GM12878 (cell line): ENCODE results near the gene ATP6AP2. TPM values are rescaled to one million over a fixed set of nuclear protein-coding genes. Genes with fewer than 3 reads are reported as not detected.

Experiments used
- ATAC-seq: fragments of 200-7000 bp; cut with Tn5 transposase; 3 replicates; pipeline ENCODE4 v1.9.1; 2020; ENCODE audit warnings: mild to moderate bottlenecking, moderate library complexity
- BruUV-seq: library from RNA; stranded (reverse); fragments of 400-500 nt; replicated peaks from 2 replicates; lab custom pipeline; 2021; lab: Mats Ljungman, UMichigan
- CTCF ChIA-PET: fragments of 300-600 bp; sonication (Branson Sonifier 250); formaldehyde crosslinking; extraction: SDS; loops from one replicate; lab custom pipeline; 2021; ENCODE audit warnings: inconsistent platforms; lab: Yijun Ruan, JAX
- POLR2A ChIA-PET: fragments of 350-600 bp; formaldehyde crosslinking; extraction: SDS; loops from one replicate; lab custom pipeline; 2021; ENCODE audit warnings: inconsistent platforms; lab: Charles Lee
- RAD21 ChIA-PET: fragments of 300-600 bp; sonication (Branson Sonifier 250); formaldehyde crosslinking; loops from one replicate; lab custom pipeline; 2023; ENCODE audit warnings: antibody characterized with exemption; ENCODE audit not compliant: unreplicated experiment; lab: Charles Lee
- SMC1A ChIA-PET: fragments of 300-600 bp; sonication (Branson Sonifier 250); formaldehyde crosslinking; loops from one replicate; lab custom pipeline; 2023; ENCODE audit not compliant: unreplicated experiment, uncharacterized antibody; lab: Charles Lee
- DNase-seq: peaks from one replicate; pipeline ENCODE4 v3.0.0-alpha.2; 2011; ENCODE audit warnings: low read depth, low spot score
- FAIRE-seq: peaks from 3 replicates; lab custom pipeline; 2011; peaks lifted over from hg19 to GRCh38; lab: Jason Lieb, UNC
- H2AFZ ChIP-seq: 2 replicates; pipeline ENCODE4 v1.6.0; 2011; ENCODE audit warnings: low read depth, low read length, control low read depth; ENCODE audit not compliant: control insufficient read depth
- H3K27ac ChIP-seq: 2 replicates; pipeline ENCODE4 v1.5.1; 2011; ENCODE audit warnings: control low read depth; ENCODE audit not compliant: control insufficient read depth, insufficient read depth
- H3K27me3 ChIP-seq, 2 experiments: replicated peaks in 1 of 2; 2 replicates each; pipeline versions ENCODE4 v1.6.0 to v1.6.1; 2011; ENCODE audit warnings: low read length in 1 of 2; ENCODE audit not compliant: control insufficient read depth in 2 of 2, insufficient read depth in 2 of 2
- H3K36me3 ChIP-seq, 2 experiments: 2 replicates each; pipeline ENCODE4 v1.5.1; 2011; ENCODE audit warnings: low read length in 1 of 2; ENCODE audit not compliant: control insufficient read depth in 2 of 2, insufficient read depth in 2 of 2
- H3K4me1 ChIP-seq: 2 replicates; pipeline ENCODE4 v1.6.1; 2011; ENCODE audit warnings: mild to moderate bottlenecking, low read length, moderate library complexity, mixed read lengths; ENCODE audit not compliant: control insufficient read depth, insufficient read depth
- H3K4me2 ChIP-seq: 2 replicates; pipeline ENCODE4 v1.6.0; 2011; ENCODE audit warnings: control low read depth; ENCODE audit not compliant: control insufficient read depth, insufficient read depth
- H3K4me3 ChIP-seq: fragments of 200-600 bp; sonication (generic); 2 replicates; pipeline ENCODE4 v1.5.1; 2016
- H3K79me2 ChIP-seq: 2 replicates; pipeline ENCODE4 v1.6.0; 2011; ENCODE audit warnings: low read length; ENCODE audit not compliant: control insufficient read depth, insufficient read depth
- H3K9ac ChIP-seq: 2 replicates; pipeline ENCODE4 v1.8.0; 2011; ENCODE audit warnings: low read length, control low read depth, mixed read lengths; ENCODE audit not compliant: control insufficient read depth, insufficient read depth
- H3K9me3 ChIP-seq: replicated peaks from 3 replicates; pipeline ENCODE4 v1.5.1; 2011; ENCODE audit warnings: mild to moderate bottlenecking, low read length; ENCODE audit not compliant: control insufficient read depth, insufficient read depth
- H4K20me1 ChIP-seq: 2 replicates; pipeline ENCODE4 v1.6.0; 2011; ENCODE audit not compliant: control insufficient read depth, insufficient read depth
- CHD2 ChIP-seq: IDR thresholded peaks from 2 replicates; pipeline ENCODE4 v1.6.1; 2011; ENCODE audit warnings: low read depth, low read length, improper control_type of control experiment, borderline replicate concordance
- EGR1 ChIP-seq, 2 experiments: IDR thresholded peaks; 1 replicate in 1 of 2; 2 replicates in 1 of 2; pipeline ENCODE4 v1.6.1; 2011 to 2012; ENCODE audit warnings: low read depth in 2 of 2, low read length in 2 of 2, borderline replicate concordance in 1 of 2, mild to moderate bottlenecking in 1 of 2, moderate library complexity in 1 of 2
- EZH2 ChIP-seq: IDR thresholded peaks from 2 replicates; pipeline ENCODE4 v1.6.1; 2012; ENCODE audit warnings: low read depth, mild to moderate bottlenecking, control low read depth, inconsistent platforms, low read length, borderline replicate concordance; ENCODE audit not compliant: control insufficient read depth
- HDAC2 ChIP-seq: fragments of 200-600 bp; sonication (generic); IDR thresholded peaks from 2 replicates; pipeline ENCODE4 v1.6.1; 2017
- IKZF1 ChIP-seq: fragments of 450-650 bp; conservative IDR thresholded peaks from 2 replicates; pipeline ENCODE4 v1.6.1; 2017; ENCODE audit warnings: antibody characterized with exemption, mild to moderate bottlenecking
- KLF5 ChIP-seq: fragments of 450-650 bp; IDR thresholded peaks from 2 replicates; pipeline ENCODE4 v1.6.1; 2014; ENCODE audit warnings: mild to moderate bottlenecking; ENCODE audit not compliant: partially characterized antibody
- MXI1 ChIP-seq: fragments of 150-350 bp; IDR thresholded peaks from 2 replicates; pipeline ENCODE4 v1.6.1; 2011; ENCODE audit warnings: low read depth, mild to moderate bottlenecking, inconsistent platforms, low read length, improper control_type of control experiment
- PAX8 ChIP-seq: fragments of 450-650 bp; IDR thresholded peaks from 2 replicates; pipeline ENCODE4 v1.6.1; 2017; ENCODE audit warnings: mild to moderate bottlenecking, moderate library complexity
- PML ChIP-seq: IDR thresholded peaks from 2 replicates; pipeline ENCODE4 v1.6.1; 2012; ENCODE audit warnings: low read length, inconsistent platforms
- RAD21 ChIP-seq: IDR thresholded peaks from 2 replicates; pipeline ENCODE4 v1.6.1; 2011; ENCODE audit warnings: mild to moderate bottlenecking, low read depth, low read length, moderate library complexity; ENCODE audit not compliant: insufficient read depth
- SUPT20H ChIP-seq: IDR thresholded peaks from 2 replicates; pipeline ENCODE4 v1.6.1; 2011; ENCODE audit warnings: low read depth, mild to moderate bottlenecking, low read length, moderate library complexity, borderline replicate concordance; ENCODE audit not compliant: control insufficient read depth
- ZNF217 ChIP-seq: fragments of 450-650 bp; IDR thresholded peaks from 2 replicates; pipeline ENCODE4 v1.6.1; 2017; ENCODE audit warnings: antibody characterized with exemption, mild to moderate bottlenecking
- ZNF384 ChIP-seq: IDR thresholded peaks from 2 replicates; pipeline ENCODE4 v1.6.1; 2012; ENCODE audit warnings: low read depth, mild to moderate bottlenecking, low read length, improper control_type of control experiment, borderline replicate concordance
- WGBS: methylation state at CpG from one replicate; pipeline ENCODE4 v1.1.6; 2016; ENCODE audit warnings: low lambda C conversion rate; ENCODE audit not compliant: insufficient replicate concordance, insufficient coverage; ENCODE audit errors: missing lambda C conversion rate; 5-methylcytosine and 5-hydroxymethylcytosine counted together
- in situ Hi-C: fragments of 300-500 bp; cut with MboI; formaldehyde crosslinking; loops from 9 replicates; pipeline ENCODE4 v1.14.3; 2018; ENCODE audit warnings: mixed read lengths
- intact Hi-C: fragments of 100-400 bp; cut with micrococcal nuclease; formaldehyde crosslinking; loops from one replicate; pipeline ENCODE4 v1.14.2; 2022; ENCODE audit not compliant: unreplicated experiment
- polyA plus RNA-seq, 11 experiments: library from polyadenylated mRNA; depleted of rRNA in 4 of 11; unstranded in 6 of 11; stranded (reverse) in 5 of 11; fragments of >200 nt; fragmentation: Nextera tagmentation in 4 of 11; fragmentation: Illumina TruSeq in 1 of 11; extraction: Ambion mirVana in 4 of 11; extraction: Trizol in 1 of 11; gene quantifications; 1 replicate in 1 of 11; 2 replicates in 10 of 11; pipeline versions ENCODE4 v1.2.1 to v1.2.3, GENCODE V29; 2011 to 2016; ENCODE audit warnings: inconsistent platforms in 2 of 11, missing spikeins in 2 of 11, low read depth in 1 of 11
- total RNA-seq, 4 experiments: library from RNA; depleted of rRNA in 3 of 4; stranded (reverse); fragments of >200 nt in 3 of 4; fragmentation: Illumina TruSeq in 1 of 4; extraction: Trizol in 1 of 4; gene quantifications; 2 replicates each; pipeline versions ENCODE4 v1.2.1 to v1.2.3, GENCODE V29; 2013 to 2021
- TF ChIP-seq, protein P1 (sequence below): fragments of 450-650 bp; IDR thresholded peaks from 2 replicates; pipeline ENCODE4 v1.6.1; 2017; ENCODE audit warnings: borderline replicate concordance
- TF ChIP-seq, protein P2 (sequence below): fragments of 150-350 bp; IDR thresholded peaks from 2 replicates; pipeline ENCODE4 v1.6.1; 2014; ENCODE audit warnings: mild to moderate bottlenecking, low read depth, low read length
- TF ChIP-seq, protein P3 (sequence below): fragments of 450-650 bp; IDR thresholded peaks from 2 replicates; pipeline ENCODE4 v1.6.1; 2018; ENCODE audit warnings: borderline replicate concordance, mild to moderate bottlenecking; ENCODE audit not compliant: partially characterized antibody
- TF ChIP-seq, protein P4 (sequence below): fragments of 450-650 bp; IDR thresholded peaks from 2 replicates; pipeline ENCODE4 v1.6.1; 2016; ENCODE audit warnings: mild to moderate bottlenecking
- TF ChIP-seq, protein P5 (sequence below): IDR thresholded peaks from 2 replicates; pipeline ENCODE4 v1.6.1; 2011; ENCODE audit warnings: borderline replicate concordance, low read depth, mild to moderate bottlenecking, moderate library complexity, mixed read lengths, low read length; ENCODE audit not compliant: insufficient read depth; ENCODE audit errors: extremely low read length

Gene ATP6AP2
- total and polyA plus RNA-seq, 10 of the 15 experiments (the other 5 are each of a cell fraction or from before 2014, with no cell fraction given), result 36.3 to 141 (median 56.0) TPM

DNA sequence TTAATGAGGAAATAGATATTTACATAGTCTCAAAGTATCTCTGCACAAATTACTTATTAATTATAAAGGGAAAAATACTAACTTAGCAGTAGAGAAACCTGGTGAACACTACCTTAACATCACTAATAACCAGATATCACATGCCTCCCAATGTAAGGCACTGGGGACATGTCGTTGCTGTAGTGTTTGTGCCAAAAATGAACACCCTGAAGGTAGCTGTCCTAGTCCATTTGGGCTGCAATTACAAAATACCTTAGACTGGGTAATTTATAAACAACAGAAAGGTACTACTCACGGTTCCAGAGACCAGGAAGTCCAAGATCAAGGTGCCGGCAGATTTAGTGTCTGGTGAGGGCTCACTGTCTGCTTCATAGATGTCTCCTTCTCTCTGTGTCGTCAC is 31.7 kb downstream of the ATP6AP2 start:
- Histone ChIP-seq H3K79me2 (no peaks in the 10 kb centered on the region), H3K9ac (no peak overlapping the region), H3K27me3 (no peaks in the 10 kb centered on the region), H3K4me2 (no peak overlapping the region), H3K4me1 (no peaks in the 10 kb centered on the region), H3K36me3 (no peaks in the 10 kb centered on the region), H2AFZ (no peak overlapping the region), H3K4me3 (no peak overlapping the region), H3K27ac (no peak overlapping the region), H4K20me1 (no peaks in the 10 kb centered on the region), H3K9me3 (no peaks in the 10 kb centered on the region)
- ATAC-seq, result no peak
- BruUV-seq, result no TSS peak
- in situ Hi-C loops (no loop called here), intact Hi-C loops (no loop called here)
- WGBS, result 48% methylated on average over 4 of the region's 4 CpGs
- SMC1A ChIA-PET, result interaction anchor here (1.1 kb wide), 1 partner anchor 13 kb away, joined by 3 read pairs; no protein-coding TSS in a partner anchor
- no peak for DNase-seq
- CTCF ChIA-PET, result no interaction called here
- no peak for FAIRE-seq
- RAD21 ChIA-PET, result no interaction called here
- POLR2A ChIA-PET, result no interaction called here
- TF ChIP-seq IKZF1, result no peak
- TF ChIP-seq, protein P1, sequence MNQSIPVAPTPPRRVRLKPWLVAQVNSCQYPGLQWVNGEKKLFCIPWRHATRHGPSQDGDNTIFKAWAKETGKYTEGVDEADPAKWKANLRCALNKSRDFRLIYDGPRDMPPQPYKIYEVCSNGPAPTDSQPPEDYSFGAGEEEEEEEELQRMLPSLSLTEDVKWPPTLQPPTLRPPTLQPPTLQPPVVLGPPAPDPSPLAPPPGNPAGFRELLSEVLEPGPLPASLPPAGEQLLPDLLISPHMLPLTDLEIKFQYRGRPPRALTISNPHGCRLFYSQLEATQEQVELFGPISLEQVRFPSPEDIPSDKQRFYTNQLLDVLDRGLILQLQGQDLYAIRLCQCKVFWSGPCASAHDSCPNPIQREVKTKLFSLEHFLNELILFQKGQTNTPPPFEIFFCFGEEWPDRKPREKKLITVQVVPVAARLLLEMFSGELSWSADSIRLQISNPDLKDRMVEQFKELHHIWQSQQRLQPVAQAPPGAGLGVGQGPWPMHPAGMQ, result no peak
- TF ChIP-seq PAX8, result no peak
- no peak for TF ChIP-seq MXI1
- TF ChIP-seq ZNF384, result no peak
- TF ChIP-seq SUPT20H, result no peak
- TF ChIP-seq, protein P2, sequence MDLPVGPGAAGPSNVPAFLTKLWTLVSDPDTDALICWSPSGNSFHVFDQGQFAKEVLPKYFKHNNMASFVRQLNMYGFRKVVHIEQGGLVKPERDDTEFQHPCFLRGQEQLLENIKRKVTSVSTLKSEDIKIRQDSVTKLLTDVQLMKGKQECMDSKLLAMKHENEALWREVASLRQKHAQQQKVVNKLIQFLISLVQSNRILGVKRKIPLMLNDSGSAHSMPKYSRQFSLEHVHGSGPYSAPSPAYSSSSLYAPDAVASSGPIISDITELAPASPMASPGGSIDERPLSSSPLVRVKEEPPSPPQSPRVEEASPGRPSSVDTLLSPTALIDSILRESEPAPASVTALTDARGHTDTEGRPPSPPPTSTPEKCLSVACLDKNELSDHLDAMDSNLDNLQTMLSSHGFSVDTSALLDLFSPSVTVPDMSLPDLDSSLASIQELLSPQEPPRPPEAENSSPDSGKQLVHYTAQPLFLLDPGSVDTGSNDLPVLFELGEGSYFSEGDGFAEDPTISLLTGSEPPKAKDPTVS, result no peak
- TF ChIP-seq KLF5, result no peak
- TF ChIP-seq RAD21, result no peak
- no peak for TF ChIP-seq CHD2
- TF ChIP-seq, protein P3, sequence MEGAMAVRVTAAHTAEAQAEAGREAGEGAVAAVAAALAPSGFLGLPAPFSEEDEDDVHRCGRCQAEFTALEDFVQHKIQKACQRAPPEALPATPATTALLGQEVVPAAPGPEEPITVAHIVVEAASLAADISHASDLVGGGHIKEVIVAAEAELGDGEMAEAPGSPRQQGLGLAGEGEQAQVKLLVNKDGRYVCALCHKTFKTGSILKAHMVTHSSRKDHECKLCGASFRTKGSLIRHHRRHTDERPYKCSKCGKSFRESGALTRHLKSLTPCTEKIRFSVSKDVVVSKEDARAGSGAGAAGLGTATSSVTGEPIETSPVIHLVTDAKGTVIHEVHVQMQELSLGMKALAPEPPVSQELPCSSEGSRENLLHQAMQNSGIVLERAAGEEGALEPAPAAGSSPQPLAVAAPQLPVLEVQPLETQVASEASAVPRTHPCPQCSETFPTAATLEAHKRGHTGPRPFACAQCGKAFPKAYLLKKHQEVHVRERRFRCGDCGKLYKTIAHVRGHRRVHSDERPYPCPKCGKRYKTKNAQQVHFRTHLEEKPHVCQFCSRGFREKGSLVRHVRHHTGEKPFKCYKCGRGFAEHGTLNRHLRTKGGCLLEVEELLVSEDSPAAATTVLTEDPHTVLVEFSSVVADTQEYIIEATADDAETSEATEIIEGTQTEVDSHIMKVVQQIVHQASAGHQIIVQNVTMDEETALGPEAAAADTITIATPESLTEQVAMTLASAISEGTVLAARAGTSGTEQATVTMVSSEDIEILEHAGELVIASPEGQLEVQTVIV, result no peak
- TF ChIP-seq, protein P4, sequence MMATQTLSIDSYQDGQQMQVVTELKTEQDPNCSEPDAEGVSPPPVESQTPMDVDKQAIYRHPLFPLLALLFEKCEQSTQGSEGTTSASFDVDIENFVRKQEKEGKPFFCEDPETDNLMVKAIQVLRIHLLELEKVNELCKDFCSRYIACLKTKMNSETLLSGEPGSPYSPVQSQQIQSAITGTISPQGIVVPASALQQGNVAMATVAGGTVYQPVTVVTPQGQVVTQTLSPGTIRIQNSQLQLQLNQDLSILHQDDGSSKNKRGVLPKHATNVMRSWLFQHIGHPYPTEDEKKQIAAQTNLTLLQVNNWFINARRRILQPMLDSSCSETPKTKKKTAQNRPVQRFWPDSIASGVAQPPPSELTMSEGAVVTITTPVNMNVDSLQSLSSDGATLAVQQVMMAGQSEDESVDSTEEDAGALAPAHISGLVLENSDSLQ, result no peak
- TF ChIP-seq EGR1 (IDR thresholded peaks at IDR 0.05; ENCODE audit: borderline replicate concordance in 1 of 2, low read depth in 2 of 2, low read length in 2 of 2), result no peak
- no peak for TF ChIP-seq ZNF217
- no peak for TF ChIP-seq EZH2
- no peak for TF ChIP-seq HDAC2
- no peak for TF ChIP-seq PML
- TF ChIP-seq, protein P5, sequence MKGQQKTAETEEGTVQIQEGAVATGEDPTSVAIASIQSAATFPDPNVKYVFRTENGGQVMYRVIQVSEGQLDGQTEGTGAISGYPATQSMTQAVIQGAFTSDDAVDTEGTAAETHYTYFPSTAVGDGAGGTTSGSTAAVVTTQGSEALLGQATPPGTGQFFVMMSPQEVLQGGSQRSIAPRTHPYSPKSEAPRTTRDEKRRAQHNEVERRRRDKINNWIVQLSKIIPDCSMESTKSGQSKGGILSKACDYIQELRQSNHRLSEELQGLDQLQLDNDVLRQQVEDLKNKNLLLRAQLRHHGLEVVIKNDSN, result no peak
